ENCODE data around the gene PLA2G2F.
"Not testable (repeated sequence)": the region's sequence is repeated elsewhere in the genome, so short reads cannot be mapped to it uniquely, and the experiment has no call there.

PLA2G2F gene

GRCh38 chr1:20115479-20115878 lies 23.6 kb upstream of the PLA2G2F start:
- DNase-seq = no peak

DNA sequence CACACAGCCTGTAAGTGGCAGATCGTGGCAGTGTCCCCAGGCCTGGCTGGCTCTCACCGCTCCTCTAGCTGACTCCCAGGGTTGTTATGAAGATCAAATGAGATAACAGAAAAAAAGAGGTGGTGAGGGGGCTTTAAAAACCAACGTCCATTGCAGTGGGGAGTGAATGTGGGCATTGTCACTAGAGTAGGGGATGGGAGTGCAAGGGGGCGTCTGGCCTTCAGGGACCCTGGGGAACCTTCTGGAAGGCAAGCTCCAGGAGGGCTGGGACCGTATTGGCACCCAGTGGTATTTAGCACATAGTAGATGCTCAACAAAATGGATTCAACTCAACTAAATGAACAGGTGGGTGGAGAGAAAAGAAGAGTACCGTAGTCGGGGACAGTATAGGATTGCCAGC lies 23.2 kb upstream of the PLA2G2F start:
- no peak for DNase-seq

GRCh38 chr1:20117236-20117635 lies 21.9 kb upstream of the PLA2G2F start:
- no peak for DNase-seq

GRCh38 chr1:20119347-20119746 lies 19.8 kb upstream of the PLA2G2F start, which contains the start of gene PLA2G2D:
PLA2G2D (minus strand) TSS chr1:20119536; CDS start chr1:20119498, 38 bp downstream.
- no peak for DNase-seq

DNA sequence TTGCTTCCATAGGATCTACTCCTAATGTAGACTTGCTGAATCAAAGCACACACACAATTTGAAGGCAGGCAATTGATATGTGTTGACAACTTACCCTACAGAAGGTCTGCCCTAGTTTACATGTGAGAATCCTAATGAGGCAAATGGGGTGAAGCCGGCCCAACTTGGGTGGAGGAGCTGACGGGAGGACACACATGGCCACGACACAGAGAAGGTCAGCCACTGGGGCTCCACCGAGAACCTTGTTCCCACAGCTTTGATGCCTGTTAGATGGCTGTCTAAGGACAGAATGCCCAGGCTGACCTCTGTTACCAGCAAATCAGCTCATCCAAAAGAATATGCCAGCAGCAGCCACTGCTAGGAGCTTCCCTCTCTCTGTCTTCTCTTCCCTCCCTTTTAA lies 18.3 kb upstream of the PLA2G2F start:
- no peak for DNase-seq

DNA sequence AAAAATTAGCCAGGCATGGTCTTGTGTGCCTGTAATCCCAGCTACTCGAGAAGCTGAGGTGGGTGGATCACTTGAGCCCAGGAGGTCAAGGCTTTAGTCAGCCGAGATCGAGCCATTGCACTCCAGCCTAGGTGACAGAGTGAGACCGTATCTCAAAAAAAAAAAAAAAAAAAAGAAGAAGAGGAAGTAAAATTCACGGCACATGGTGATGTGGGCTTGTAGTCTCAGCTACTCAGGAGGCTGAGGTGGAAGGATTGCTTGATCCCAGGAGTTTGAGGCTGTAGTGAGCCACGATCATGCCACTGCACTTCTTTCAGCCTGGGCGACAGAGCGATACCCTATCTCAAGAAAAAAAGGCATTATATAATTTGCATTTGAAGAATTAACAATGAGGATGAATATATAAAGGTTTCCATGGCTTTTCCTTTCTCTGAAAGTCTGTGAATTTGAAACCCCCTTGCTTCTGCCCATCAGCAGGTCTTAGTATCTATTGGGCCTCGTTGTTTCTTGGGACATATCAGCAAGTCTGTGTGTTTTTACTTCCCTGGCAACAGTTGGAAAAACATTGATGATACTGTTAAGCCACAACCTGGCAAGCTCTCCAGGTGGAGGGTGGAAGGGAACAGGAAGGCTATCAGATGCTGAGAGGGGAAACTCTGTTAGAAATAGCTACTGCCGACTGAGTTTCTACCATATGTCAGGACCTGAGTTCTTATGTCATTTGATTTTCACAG lies 15.2 kb upstream of the PLA2G2F start:
- DNase-seq = no peak

- DNase-seq = no peak
These were observed 14.6 kb upstream of the PLA2G2F start for GRCh38 chr1:20124456-20125057.

DNA sequence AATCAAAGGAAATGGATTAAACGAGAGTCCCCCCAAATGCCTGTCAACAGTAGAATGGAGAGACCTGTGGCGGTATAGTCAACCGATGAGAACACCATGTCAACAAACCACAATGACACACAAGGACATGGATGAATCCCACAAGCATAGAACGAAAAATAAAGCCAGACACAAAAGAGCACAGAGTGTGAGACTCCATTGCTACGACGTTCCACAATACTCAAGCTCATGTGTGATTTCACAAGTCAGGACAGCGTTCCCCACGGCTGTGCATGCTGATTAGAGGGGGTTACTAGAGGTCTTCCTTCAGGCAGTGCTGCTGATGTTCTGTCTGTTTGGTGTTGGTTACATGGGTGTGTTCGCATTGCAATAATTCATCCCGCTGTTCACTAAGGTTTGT lies 14.0 kb upstream of the PLA2G2F start:
- DNase-seq = no peak

DNA sequence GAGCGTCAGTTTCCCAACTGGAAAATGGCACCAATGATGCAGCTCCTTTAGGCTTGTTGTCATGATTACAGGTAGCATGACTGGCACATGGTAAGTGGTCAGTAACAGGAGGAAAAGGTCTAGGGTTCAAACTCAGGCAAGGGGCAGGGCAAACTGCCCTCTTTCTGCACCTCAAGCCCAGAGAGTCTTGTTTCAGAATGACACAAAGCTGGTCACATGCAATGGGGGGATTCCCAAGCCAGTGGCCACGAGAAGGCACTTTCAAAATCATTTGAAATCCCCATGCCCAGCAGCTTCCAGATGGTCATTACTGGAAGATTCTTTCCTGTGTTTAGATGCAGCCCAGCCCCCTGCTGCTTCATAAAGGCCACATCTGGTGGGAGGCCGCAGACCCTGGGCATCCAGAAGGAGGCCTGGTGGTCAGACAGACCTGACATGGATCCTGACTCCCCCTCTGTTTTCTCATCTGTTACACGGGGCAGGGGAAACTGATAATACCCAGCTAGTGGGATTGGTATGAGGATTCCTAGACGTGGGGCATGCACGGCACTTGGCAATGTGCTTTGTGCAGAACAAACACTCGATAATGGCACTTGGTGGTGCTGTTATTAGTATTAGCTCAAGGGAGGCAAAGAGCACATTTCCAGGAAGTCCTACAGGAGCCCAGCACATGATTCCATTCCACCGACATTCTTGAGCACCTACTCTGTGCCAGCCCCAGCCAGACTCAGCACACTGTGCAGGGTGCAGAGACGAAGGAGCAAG lies 12.9 kb upstream of the PLA2G2F start:
- DNase-seq = no peak

GRCh38 chr1:20126806-20127440 lies 12.2 kb upstream of the PLA2G2F start:
- DNase-seq = no peak

DNA sequence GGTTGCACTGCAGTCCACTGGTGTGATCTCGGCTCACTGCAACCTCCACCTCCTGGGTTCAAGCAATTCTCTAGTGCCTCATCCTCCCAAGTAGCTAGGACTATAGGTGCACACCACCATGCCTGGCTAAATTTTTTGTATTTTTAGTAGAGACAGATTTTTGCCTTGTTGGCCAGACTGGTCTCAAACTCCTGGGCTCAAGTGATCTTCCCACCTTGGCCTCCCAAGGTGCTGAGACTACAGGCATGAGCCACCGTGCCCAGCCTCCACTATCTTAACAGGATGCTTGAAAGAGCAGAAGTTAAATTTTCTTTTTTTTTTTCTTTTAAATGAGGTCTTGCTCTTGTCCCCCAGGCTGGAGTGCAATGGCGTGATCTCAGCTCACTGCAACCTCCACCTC lies 8.6 kb upstream of the PLA2G2F start:
- not testable (repeated sequence) for DNase-seq

DNA sequence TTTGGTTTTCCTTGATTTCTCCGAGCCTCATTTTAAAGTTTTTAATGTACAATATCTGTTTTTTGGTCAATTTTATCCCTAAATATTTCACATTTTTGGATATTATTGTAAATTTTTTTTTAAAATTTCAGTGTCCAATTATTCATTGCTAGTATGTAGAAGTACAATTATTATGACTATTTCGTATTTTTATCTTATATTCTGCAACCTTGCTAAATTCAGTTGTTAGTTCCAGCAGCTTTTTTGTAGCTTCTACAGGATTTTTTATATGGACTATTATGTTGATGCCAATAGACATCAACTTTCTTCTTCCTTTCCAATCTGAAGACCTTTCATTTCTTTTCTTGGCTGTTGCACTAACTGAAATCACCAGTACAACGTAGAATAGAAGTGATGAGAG lies 4.1 kb upstream of the PLA2G2F start:
- no peak for DNase-seq

DNA sequence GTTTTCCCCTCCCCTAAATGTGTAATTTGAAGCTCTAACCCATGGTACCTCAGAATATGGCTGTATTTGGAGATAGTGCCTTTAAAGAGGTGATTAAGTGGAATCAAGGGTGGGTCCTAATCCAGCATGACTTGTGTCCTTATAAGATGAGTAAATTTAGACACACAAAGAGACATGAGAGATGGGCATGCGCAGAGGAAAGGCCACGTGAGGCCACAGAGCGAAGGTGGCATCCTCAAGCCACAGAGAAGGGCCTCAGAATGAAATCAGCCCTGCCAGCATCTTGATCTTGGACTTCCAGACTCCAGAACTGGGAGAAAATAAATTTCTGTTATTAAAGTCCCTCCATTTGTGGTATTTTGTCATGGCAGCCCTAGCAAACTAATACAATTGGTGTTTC lies 2.9 kb upstream of the PLA2G2F start:
- DNase-seq = no peak

GRCh38 chr1:20137055-20137454 lies 2.1 kb upstream of the PLA2G2F start:
- no peak for DNase-seq

DNA sequence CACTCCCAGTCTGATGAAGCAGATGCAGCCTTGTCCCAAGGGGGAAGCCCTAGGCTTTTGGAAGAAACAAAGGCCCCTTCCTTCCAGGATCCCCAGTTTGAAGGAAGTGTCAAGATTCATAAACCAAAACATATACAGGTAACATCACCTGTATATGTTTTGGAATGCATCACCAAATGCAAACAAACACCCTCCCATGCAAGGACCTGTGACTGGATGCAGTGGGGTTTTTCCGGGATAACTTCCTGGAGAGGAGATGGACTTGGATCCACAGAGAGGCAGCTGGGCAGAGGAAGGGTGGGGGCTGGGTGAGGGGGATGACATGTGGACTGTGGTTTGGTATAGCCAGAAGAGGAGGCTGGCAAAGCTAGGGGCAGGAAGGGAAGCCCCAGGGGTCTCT lies 1.5 kb upstream of the PLA2G2F start:
- no peak for DNase-seq

- DNase-seq = no peak
These were observed 777 bp upstream of the PLA2G2F start for GRCh38 chr1:20138346-20138745.

GRCh38 chr1:20139776-20140612 lies 871 bp downstream of the PLA2G2F start:
- DNase-seq = no peak

- no peak for DNase-seq
These were observed 1.9 kb downstream of the PLA2G2F start for GRCh38 chr1:20141001-20141400.

GRCh38 chr1:20141466-20141865 lies 2.3 kb downstream of the PLA2G2F start:
- no peak for DNase-seq

GRCh38 chr1:20142001-20142710 lies 3.0 kb downstream of the PLA2G2F start:
- no peak for DNase-seq

DNA sequence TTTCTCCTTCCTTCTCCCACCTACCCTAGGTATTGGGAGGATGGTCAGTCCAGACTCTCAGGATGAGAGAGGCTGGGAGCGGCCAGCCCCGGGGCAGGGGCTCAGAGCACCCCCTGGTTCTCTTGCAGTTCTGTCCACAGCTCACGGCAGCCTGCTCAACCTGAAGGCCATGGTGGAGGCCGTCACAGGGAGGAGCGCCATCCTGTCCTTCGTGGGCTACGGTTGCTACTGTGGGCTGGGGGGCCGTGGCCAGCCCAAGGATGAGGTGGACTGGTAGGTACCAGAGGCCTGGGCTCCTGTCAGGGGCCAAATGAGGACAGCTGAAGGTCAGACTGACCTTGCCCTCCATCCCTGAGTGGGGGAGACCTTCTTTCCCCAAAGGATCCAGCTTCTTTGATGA lies 4.2 kb downstream of the PLA2G2F start:
- DNase-seq = no peak

Measured in CD4-positive, alpha-beta T cell treated with Interleukin-4 for 1 hour (primary cell).